ENCODE data around the gene KLHL29.

DNA sequence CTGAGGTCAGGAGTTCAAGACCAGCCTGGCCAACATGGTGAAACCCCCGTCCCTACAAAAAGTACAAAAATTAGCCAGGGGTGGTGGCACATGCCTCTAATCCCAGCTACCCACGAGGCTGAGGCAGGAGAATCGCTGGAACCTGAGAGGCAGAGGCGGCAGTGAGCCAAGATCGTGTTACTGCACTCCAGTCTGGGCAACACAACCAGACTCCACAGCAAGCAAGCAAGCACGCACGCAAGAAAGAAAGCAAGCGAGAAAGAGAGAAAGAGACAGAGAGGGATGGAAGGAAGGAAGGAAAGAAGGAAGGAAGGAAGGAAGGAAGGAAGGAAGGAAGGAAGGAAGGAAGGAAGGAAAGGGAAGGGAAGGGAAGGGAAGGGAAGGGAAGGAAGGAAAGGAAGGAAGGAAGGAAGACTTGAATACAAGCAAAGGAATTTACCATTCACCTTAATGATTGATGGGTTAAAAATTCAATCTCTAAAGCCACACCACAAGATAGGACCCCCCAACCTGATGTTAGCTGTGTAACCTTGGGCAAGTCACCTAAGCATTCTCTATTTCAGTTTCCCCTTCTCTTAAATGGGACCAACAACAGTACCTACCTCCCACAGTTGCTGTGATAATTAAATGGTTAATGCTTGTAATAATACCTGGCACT, 360.2 kb downstream of the KLHL29 start:
- TF ChIP-seq, protein P1, sequence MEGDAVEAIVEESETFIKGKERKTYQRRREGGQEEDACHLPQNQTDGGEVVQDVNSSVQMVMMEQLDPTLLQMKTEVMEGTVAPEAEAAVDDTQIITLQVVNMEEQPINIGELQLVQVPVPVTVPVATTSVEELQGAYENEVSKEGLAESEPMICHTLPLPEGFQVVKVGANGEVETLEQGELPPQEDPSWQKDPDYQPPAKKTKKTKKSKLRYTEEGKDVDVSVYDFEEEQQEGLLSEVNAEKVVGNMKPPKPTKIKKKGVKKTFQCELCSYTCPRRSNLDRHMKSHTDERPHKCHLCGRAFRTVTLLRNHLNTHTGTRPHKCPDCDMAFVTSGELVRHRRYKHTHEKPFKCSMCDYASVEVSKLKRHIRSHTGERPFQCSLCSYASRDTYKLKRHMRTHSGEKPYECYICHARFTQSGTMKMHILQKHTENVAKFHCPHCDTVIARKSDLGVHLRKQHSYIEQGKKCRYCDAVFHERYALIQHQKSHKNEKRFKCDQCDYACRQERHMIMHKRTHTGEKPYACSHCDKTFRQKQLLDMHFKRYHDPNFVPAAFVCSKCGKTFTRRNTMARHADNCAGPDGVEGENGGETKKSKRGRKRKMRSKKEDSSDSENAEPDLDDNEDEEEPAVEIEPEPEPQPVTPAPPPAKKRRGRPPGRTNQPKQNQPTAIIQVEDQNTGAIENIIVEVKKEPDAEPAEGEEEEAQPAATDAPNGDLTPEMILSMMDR (IDR thresholded peaks at IDR 0.05; ENCODE audit: extremely low read depth in 1 of 2, insufficient read depth in 1 of 2, low read depth in 1 of 2, low read length in 2 of 2): no peak
- TF ChIP-seq EZH2 (IDR thresholded peaks at IDR 0.05; ENCODE audit: borderline replicate concordance, low read depth, low read length, severe bottlenecking) (no peak), MAX (IDR thresholded peaks at IDR 0.05; ENCODE audit: insufficient read depth, insufficient read length) (no peak), POLR2AphosphoS5 (IDR thresholded peaks at IDR 0.05; ENCODE audit: insufficient read depth, low read depth, low read length) (no peak), MYC (IDR thresholded peaks at IDR 0.05; ENCODE audit: low read depth, low read length) (no peak), POLR2A (IDR thresholded peaks at IDR 0.05; ENCODE audit: low read depth, low read length) (no peak), FOS (IDR thresholded peaks at IDR 0.05; ENCODE audit: borderline replicate concordance, insufficient read depth, low read length) (no peak), JUN (IDR thresholded peaks at IDR 0.05; ENCODE audit: borderline replicate concordance, insufficient read depth, insufficient read length, low read depth) (no peak), GATA2 (IDR thresholded peaks at IDR 0.05; ENCODE audit: insufficient read depth, insufficient read length, low read depth, low read length) (no peak)

All from endothelial cell of umbilical vein (primary cell).